ENCODE results near the gene UVRAG.
"Not testable (repeated sequence)": the region's sequence is repeated elsewhere in the genome, so short reads cannot be mapped to it uniquely, and the experiment has no call there.

Gene UVRAG

GRCh38 chr11:75874684-75875341, 59.8 kb downstream of the UVRAG start:
- DNase-seq, result no peak

GRCh38 chr11:75877327-75877726, 62.3 kb downstream of the UVRAG start:
- DNase-seq, result not testable (repeated sequence)

GRCh38 chr11:75877931-75878330, 62.9 kb downstream of the UVRAG start:
- DNase-seq, result not testable (repeated sequence)

GRCh38 chr11:75878933-75879332, 63.9 kb downstream of the UVRAG start:
- DNase-seq, result peak in 1 of 58 donors; percentile 32

GRCh38 chr11:75879737-75880136, 64.7 kb downstream of the UVRAG start:
- DNase-seq, result no peak

- DNase-seq, result not testable (repeated sequence)
These were observed 65.3 kb downstream of the UVRAG start for GRCh38 chr11:75880343-75880742.

GRCh38 chr11:75884321-75884720, 69.3 kb downstream of the UVRAG start:
- DNase-seq, result no peak

- no peak for DNase-seq
These were observed 73.4 kb downstream of the UVRAG start for GRCh38 chr11:75888416-75888815.

GRCh38 chr11:75891947-75892739, 77.1 kb downstream of the UVRAG start:
- DNase-seq, result peak in 1 of 58 donors; percentile 29

GRCh38 chr11:75893251-75893650, 78.2 kb downstream of the UVRAG start:
- DNase-seq, result no peak

- DNase-seq, result no peak
These were observed 79.1 kb downstream of the UVRAG start for GRCh38 chr11:75894036-75894585.

- DNase-seq, result peak in 1 of 58 donors; percentile 7
These were observed 81.9 kb downstream of the UVRAG start for GRCh38 chr11:75896843-75897419.

- DNase-seq, result no peak
These were observed 83.9 kb downstream of the UVRAG start for GRCh38 chr11:75898871-75899270.

GRCh38 chr11:75899806-75900205, 84.8 kb downstream of the UVRAG start:
- DNase-seq, result no peak

GRCh38 chr11:75900848-75901247, 85.8 kb downstream of the UVRAG start:
- DNase-seq, result no peak

- no peak for DNase-seq
These were observed 87.6 kb downstream of the UVRAG start for GRCh38 chr11:75902631-75903030.

- DNase-seq, result no peak
These were observed 88.3 kb downstream of the UVRAG start for GRCh38 chr11:75903276-75903675.

- DNase-seq, result no peak
These were observed 90.4 kb downstream of the UVRAG start for GRCh38 chr11:75905434-75905833.

GRCh38 chr11:75907906-75908527, 93.0 kb downstream of the UVRAG start:
- no peak for DNase-seq

GRCh38 chr11:75910426-75911145, 95.6 kb downstream of the UVRAG start:
- no peak for DNase-seq

- no peak for DNase-seq
These were observed 96.4 kb downstream of the UVRAG start for GRCh38 chr11:75911459-75911858.
